SIG-M5 treated with dmso at 0.1 percent for 504 hours (cell line): Measurements from ENCODE around the gene LIPC.

Source experiments
- DNase-seq: peaks from one replicate; lab custom pipeline; 2025; ENCODE audit not compliant: unreplicated experiment; lab: John Stamatoyannopoulos, UW

The LIPC gene

DNA sequence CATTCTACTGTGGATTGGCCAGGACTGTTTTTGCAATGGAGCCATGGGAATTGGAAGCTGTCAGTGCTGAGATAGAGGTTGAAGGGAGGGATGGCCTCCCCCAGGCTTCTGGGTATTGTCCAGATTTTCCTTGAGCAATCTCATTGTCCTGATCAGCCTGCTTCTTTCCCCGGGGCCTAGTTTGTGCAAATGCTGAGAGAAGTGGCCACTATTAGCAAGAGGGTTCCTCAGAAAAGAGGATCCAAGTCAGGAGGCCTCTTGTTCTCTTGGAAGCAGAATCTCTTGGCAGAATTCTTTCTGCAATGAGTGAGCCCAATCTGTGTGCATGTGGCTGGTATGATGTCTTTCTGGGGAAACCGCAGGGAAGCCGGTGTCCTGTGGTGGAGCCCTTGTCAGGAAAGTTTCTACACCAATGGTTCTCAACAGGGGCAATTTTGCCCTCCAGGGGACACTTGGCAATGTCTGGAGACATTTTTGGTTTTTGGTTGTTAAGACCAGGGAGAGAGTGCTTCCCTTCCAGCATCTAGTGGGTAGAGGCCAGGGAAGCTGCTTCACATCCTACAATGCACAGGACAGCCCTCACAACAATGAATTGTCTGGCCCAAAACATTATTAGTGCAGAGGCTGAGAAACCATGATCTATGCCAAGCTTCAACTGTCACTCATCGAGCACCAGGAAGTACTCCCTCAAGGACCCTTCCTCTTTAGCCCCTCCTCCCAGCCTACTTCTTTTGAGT is 2.0 kb downstream of the LIPC start:
- DNase-seq, result no peak

DNA sequence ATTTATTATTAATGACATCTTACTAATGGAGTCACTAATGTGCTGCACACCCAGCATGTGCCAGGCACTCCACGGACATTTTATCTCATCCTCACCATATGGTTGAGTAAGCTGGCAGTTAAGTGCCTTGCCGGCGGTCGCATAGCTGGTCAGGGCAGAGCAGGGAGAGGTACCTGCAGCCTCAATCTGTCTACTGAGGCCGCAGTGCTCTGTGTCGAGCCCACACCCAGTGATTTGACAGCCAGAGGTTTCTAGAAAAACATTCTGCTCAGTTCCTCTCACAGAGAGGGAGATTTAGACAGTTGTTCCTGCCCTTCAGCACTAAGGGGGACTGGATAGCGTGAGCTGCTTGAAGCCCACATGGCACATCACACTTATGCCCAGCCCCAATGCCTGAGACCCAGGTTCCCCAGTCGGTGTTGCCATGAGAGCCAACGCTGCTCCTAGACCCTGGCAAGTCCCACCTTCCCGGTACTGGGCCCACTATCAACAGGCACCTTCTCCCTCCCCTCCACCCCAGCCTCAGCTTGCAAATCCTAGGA is 2.6 kb downstream of the LIPC start:
- no peak for DNase-seq

DNA sequence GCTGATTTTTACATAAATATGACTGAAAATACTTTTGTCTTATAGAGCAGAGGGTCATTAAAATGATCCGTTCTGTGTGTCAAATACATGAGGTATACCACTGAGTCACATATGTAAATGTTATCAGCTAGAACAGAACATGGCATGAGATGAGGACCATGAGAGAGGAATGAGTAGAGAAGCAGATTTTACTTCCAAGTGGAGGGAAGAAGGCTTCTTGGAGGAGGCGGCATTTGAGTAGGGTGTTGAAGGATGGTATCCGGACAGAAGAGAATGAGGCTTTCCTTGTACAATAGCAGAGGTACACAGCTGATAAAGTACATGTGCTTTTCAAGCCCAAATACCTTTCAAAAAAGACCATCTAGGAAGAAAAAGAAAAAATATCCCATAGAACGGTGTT is 4.8 kb downstream of the LIPC start:
- DNase-seq, result no peak

DNA sequence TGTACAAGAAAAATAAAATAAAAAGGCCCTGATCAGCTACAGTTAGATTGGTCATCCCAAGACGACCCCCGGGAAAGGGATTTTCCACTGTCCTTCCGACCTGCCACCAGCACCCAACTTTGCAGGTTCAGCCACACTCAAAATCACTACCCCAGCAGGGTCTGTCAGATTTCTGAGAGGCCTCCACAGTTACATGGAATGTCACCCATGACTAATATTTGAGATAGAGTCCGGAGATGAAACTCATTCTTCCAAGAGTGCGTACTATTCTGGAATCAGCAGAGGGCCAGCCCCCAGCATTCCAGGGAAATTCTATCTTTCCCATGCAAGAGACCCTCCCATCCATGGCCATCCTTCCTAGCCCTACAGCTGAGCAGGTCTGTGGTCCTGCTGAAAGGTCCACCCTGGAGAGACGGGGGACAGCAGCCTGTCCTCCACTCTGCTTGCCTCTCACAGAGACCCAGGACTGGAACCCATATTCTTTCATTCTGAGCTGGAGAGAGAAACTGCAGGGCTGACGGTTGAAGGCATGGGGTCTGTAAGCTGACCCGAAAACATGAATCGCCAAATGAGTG is 5.8 kb downstream of the LIPC start:
- DNase-seq, result no peak

DNA sequence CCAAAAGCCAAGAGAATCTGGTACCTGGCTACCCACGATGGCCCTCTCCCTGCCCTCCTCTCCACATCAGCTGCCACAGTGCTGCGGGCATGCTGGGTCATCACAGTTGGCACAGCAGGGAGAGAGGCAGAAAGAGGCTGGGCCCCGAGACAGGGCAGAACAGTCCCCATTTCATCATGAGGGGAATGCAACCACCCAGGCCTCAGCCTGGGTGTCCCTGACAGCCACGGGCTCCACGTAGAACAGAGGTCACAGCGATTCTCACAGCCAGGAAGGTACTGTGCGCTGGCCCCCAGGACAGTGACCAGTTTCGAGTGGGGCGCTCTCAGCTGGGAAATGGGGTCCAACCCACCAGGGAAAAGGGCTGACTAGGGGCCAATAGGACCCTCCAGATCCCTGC is 6.3 kb downstream of the LIPC start:
- DNase-seq, result no peak

DNA sequence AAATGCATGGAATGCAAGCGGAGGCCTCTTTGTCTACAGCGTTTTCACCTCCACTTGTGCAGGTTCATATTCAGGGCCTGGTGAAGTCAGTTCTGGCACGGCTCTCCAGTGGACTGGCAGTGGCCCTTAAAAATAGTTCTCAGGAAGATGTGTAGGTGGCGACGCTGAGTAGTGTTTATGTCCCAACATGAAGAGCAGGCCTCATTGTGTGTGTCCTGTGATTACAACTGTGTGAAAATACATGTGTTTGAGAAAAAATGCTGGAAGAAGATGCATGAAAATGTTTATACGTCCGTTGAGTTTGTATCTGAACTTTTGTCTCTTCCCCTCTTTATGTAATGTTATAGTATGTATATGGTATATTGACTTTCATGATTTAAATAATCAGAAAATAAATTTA is 7.2 kb downstream of the LIPC start:
- peak; percentile 48 for DNase-seq

DNA sequence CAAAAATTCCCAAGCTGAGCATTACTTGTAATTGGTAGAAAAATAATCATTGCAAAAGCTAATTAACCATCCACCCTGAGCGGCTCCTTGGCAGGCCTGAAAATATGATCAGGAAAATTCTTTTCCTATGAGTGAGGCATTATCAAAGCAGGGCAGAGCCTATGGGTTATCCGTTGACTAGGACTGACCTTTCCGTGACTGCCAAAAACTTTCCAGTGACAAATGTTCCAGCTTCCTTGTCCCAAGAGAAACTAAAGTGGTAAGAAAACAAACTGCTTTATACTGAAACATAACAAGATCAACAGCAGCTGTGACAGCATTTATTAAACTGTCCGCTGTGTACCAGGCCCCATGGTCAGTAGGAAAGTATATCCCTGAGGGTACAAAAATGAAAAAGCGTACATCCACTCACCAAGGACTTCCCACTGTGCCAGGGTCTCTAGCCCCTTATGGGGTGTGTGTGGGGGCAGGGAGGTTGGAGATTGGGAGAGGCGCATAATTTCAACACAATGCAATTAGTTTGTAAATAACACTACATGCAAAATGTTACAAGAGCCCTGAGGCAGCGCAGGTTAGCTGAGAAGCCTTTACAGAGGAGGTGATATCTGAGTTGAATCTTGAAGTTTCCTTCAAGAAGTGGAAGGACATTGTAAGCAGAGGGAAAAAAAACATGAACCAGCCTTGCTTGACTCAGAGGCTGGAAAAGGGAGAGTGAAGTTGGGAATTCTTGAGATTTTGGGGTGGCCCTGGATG is 8.5 kb downstream of the LIPC start:
- no peak for DNase-seq

DNA sequence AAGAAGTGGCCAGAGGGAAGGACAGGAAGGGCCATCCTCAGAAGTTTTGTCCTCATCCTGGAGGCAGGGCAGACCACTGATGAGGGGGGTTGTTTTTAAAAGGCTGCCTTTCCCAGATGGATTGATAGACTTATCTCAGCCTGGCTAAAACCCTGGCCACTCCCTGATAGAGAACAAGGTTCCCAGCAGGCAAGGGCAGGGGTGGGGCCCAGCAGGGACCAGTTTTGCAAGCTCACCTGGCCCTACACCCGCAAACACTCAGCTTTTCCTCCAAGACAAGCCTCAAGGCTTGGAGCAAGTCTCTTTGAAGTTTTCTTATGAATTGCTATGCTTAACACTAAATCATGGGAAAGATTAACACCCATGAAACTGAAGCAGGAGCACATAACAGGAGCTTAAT is 9.1 kb downstream of the LIPC start:
- DNase-seq, result no peak

DNA sequence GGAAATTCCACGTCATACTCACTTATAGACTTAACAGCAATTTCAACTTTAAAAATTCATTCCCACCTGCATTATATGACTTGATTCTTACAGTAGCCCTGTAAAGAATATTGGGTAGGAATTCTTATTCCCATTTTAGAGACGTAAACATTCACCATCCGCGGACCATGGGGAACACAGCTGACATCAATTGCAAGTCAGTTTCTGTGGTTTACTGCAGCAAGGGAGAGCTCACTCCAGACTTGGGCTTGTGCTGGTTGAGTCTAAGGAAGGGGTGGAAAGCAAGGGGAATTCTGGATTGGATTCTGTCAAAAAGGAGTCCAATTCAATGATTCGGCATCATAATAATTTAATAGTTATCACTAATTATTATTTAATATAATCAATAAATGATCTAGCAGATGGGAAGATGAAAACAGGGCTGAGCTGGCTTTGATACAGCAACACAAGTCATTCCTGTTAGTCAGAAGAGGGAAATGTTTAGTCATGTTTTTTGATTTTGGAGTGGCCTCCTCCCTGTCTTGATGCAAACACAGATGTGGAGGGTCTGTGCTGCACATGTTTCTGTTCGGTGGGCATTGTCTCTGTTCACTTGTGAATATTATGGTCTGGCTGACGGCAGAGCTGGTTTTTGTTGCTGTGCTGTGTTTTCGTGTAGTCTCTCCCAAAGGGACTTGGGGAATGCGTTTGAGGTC is 9.7 kb downstream of the LIPC start:
- DNase-seq, result no peak

DNA sequence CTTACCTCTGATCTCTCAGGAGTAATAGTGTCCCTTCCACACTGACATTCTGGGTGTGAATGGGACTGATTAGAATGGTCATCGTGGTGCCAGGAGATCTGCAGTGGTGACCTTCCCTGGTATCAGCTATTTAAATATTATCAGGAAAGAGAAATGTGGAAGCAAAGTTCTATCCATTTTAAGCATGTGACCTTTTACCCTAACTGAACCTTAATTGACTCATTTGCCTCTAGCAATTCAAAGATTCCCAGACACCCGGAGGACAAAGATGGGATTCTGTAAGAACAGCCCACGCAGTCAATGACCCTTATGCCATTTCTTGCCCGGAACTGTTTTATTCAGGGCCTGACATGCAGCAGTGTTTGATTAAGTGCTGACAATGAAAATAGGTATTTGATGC is 10.3 kb downstream of the LIPC start:
- no peak for DNase-seq

DNA sequence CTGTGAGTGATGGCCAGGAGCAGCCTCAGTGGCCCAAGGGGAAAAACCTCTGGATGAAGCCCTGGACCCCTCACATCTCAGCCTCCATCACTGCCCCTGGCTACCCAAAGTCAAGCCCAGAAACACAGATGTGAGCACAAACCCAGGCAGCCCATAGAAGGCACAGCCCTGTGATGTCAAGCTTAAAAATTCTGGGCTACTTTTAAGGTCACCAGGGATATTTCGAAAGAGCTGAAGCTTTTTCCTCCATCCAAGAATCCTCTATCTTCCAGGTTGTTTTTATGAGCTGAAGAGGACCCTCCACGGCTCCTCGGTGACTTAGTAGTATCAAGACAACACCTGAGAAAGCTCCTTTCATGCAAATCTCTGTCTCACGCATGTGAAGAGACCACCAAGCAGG is 11.5 kb downstream of the LIPC start:
- no peak for DNase-seq

DNA sequence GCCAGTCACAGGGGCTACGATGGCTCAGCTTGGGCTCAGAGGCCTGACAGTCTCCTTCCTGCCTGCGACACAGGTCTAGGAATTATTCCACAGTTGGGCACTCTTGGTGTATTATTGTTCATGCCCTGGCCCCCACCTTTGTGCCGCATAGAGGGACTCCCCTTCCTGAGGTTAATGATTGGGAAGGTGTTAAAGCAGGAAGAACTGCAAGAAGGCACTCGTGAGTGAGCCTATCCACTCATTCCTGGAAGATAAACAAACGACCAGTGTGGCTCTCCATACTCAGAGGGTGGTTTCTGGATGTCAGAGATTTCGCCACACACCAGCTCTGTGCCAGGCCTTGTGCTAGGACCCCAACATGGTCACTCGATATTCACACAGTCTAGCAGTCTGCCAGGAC is 12.3 kb downstream of the LIPC start:
- DNase-seq, result no peak

DNA sequence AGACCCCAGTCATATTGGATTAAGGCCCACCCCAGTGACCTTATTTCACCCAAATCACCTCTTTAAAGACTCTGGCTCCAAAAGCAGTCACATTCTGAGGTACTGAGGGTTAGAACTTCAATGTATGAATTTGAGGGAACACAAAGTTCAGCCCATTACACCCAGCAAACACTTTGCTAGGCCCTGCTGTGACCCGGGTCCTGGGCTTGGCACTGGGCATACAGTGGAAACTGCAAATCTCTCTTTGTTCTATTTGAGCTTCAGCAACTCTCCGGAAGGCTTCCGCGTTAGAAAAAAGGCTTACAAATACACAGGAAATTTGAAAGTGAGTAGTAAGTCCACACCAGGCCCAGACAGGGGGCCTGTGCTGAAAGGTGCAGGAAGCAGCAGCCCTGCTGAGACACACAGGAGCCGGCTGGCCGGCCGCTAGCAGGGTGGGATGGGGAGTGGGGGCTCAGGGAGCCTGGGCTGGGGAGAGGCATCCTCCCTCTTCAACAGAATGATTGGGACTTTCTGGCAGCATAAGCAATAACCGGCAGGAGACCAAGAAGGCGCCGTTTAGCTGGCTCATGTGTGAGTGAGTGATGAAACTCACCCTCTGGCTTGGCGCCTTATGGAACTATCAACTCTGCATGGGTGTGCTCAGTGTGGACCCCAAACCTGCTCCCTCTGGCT is 13.0 kb downstream of the LIPC start:
- no peak for DNase-seq

DNA sequence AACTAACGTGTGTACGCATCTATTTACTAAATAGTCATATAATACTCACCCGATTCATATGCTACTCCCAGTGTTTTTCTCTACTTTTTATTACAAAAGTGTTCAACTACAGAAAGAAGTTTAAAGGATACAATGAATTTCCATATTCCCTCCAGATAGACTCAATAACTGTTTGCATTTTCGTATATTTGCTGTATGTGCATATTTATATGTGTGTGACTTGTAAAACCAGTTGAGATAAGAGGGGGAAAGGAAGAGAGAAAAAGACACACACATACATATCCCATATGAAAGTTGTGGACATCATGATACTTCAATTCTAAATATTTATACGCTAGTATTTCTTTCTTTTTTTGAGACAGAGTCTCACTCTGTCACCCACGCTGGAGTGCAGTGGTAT is 14.1 kb downstream of the LIPC start:
- DNase-seq, result no peak

DNA sequence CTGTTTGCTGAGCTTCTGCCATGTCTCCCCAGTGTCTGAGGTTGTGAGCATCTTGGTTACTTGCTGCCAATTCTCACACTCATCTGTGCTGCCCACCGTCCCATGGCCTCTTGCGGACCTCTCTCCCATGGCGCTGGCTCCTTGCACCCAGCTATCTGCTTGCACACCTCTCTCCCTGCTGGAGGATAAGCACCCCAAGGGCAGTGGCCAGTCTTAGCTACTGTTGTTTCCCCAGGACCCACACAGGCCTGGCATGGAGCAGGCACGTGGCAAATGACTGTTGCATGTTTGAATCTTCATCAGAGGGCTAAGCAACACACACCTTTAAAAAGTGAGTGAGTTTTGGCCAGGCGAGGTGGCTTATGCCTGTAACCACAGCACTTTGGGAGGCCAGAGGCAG is 14.7 kb downstream of the LIPC start:
- no peak for DNase-seq

DNA sequence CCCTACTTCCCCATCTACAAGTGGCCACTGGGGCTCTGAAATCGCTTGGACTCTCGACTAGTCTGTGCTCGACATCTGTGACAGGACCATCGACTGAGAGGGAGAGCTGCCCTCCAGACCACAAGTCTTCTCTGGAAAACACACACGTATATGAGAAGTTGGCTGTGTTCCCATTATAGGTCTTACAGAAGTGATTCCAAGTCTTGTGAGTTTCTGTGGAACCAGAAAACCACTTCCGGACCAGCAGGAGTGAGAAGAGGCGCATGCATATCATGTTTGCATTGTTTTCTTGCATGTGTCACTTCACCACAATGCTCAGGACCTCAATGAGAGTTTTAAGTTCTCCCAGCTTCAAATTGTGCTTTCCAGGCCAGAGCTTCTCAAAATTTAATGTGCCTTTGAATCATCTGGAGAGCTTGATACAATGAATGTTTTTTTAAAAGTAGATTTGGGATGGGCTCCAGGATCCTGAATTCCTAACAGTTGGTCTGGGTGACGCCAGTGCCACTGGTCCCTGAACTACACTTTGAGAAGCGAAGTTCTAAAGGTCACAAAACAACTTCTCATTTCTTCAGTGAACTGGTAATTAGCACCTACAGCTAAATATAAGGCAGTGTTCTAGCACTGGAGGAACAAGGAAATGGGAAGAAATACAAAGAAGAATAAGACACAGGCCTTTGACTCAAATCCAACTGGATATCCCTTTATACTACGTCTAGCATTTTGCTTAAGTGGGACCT is 15.7 kb downstream of the LIPC start:
- DNase-seq, result no peak

DNA sequence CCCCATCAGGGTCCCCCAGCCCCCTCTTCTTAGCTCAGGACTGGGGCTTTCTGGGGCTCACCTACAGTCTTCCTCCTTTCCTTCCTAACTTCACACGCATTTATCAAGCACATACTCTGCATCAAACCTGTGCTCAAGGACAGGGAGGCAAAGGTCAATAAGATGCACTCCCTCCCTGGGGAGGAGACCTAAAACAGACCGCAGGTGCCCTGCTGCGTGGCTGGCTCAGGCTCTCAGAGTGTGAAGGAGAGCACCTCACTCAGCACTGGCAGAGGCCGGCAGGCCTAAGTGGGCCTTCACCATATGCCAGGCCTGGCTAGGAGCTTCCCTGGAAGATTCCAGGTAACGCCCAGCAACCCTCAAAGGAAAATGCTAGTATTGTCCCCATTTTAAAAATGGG is 16.5 kb downstream of the LIPC start:
- no peak for DNase-seq

DNA sequence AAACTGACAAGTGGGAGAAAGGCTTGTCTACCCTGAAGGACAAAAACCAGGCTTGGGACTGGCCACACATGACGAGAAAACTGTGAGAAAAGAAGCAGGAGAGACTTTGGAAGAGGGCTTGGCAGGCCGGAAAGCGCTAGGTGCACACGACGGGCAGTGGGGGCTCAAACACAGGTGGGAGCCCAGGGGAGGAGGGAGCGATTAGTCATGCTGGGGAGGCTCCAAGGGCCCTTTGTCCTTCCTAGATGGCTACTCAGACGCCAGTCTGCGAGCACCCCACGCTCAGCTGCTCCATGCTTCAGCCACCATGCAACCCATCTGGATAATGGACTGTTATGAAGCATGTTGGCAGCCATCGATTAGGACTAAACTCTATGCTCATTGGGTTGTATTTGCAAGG is 17.1 kb downstream of the LIPC start:
- DNase-seq, result no peak

DNA sequence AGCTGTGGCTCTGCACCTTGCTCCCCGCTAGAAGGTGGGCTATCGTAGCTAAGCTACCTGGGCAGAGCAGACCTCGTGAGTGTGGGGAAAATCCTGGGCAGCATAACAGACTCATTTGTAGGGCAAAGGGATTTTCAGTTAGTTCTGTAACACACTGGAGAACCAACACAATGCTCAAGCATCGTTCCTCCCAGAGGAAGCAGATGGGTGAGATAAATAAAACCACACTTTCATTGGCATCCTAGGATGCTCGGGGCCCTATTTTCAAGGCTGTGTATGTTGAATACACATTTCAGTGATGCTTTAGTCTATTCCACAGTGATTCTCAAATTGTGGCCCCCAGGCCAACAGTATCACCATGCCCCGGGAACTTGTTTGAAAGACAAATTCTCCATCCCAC is 20.0 kb downstream of the LIPC start:
- no peak for DNase-seq

DNA sequence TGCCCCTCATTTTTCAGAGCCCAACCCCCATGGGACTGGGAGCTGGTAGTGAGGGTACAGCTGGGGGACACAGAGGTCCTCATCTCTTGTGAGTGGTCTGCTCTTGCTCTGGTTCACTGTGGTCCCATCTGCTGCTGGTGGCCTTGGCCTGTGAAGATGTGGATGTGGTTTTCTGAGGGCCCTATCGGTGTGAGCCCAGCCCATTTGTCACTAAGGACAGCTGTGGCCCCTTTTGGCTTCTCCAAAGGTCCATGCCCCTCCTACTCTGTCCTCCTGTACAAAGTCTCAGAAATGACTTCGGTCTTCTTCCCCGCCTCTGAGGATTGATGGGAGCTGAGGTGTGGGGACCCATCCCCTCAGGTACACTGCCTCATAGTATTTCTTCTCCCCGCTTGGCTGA is 21.0 kb downstream of the LIPC start:
- DNase-seq, result no peak
